Subcutaneous adipose tissue (tissue), 4 donors: Measurements from ENCODE around the gene NFIC. TPM values are rescaled to one million over a fixed set of nuclear protein-coding genes. Genes with fewer than 3 reads are reported as not detected.

Experiments used
- total RNA-seq, 4 donors: library from RNA; depleted of rRNA; stranded (reverse); fragments of >200 nt; gene quantifications; one replicate each; pipeline ENCODE4 v1.1.0, GENCODE V29; 2016
- TF ChIP-seq, protein P1 (sequence below): fragments of 450-650 bp; IDR thresholded peaks from one replicate; pipeline ENCODE4 v1.5.1; 2016; ENCODE audit warnings: low read depth, mild to moderate bottlenecking, control low read depth, antibody characterized with exemption, moderate library complexity

The NFIC gene
- total RNA-seq, 4 donors from 2014 or later: 45.2 to 191 (median 76.8) TPM

DNA sequence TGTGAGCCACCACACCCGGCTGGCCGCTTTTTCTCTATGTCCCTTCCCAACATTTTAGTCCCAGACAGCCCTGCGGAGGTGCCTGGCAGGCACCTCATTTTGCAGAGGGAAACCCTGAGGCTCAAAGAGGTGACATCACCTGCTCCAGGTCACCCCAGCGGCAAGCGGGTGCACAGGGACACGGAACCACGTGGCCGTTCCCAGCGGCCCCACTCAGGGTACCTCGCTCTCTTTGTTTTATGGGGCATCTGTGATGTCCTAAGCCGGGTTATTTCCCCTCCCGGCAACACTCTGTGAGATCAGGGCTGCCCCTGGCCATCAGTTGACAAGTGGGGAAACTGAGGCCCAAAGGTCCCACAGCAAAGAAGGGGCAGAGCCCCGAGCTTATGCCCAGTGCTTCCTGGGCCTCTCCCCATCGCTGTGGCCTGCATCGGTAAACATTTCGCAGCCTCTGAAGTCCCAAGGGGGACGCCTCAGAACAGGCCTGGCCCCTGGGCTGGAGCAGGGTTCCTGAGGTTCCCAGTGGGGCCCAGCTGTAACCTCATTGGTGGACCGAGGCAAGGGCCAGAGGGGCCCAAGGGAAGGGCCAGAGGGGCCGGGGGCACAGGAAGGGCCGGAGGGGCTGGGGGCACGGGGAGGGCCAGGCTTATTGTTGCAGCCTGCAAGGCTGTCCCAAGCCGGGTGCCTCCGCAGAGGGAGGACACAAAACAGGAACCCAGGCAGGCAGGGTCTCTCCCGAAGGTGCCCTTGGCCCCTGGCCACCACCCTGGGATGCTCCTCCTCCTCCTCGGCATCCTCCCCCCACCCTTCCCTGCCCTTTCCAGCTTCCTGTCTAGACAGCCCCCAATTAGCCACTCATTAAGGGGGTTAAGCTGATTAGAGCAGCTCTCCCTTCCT, 75.0 kb downstream of the NFIC start:
- TF ChIP-seq, protein P1, sequence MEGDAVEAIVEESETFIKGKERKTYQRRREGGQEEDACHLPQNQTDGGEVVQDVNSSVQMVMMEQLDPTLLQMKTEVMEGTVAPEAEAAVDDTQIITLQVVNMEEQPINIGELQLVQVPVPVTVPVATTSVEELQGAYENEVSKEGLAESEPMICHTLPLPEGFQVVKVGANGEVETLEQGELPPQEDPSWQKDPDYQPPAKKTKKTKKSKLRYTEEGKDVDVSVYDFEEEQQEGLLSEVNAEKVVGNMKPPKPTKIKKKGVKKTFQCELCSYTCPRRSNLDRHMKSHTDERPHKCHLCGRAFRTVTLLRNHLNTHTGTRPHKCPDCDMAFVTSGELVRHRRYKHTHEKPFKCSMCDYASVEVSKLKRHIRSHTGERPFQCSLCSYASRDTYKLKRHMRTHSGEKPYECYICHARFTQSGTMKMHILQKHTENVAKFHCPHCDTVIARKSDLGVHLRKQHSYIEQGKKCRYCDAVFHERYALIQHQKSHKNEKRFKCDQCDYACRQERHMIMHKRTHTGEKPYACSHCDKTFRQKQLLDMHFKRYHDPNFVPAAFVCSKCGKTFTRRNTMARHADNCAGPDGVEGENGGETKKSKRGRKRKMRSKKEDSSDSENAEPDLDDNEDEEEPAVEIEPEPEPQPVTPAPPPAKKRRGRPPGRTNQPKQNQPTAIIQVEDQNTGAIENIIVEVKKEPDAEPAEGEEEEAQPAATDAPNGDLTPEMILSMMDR: no peak

DNA sequence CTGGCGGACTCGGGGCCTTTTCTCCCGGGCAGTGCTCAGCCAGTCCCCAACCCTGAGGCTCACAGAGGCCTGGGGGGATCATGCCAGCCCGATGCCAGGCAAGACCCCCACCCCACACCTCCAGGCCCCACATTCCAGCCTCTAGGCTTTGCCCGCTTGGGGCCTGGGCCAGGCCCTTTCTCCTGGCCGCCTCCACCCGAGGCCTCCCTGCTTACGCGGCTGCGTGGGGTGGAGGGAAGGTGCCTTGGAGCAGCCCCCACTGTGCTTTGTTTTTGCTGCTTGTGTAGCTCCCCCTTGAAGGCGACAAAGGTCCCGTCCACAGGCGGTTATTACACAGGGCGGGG, 75.6 kb downstream of the NFIC start:
- TF ChIP-seq, protein P1: no peak

DNA sequence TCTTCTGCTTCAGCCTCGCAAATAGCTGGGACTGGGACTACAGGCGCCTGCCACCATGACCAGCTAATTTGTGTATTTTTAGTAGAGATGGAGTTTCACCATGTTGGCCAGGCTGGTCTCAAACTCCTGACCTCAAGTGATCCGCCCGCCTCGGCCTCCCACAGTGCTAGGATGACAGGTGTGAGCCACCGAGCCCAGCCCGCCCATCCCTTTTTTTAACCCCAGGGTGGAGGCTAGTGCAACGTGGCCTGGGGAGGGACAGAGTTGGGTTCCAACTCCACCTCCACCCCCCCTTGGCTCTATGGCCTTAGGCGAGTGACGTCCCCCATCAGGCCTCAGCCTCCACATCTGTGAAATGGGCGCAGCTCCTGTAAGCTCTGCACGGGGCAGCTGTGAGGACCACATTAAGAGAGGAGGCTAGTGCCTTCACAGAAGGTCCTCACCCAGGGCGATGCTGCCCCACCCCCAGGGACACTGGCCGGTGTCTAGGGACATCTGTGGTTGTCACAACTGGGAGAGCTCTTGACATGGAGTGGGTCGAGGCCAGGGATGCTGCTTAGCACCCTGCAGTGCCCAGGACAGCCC, 76.2 kb downstream of the NFIC start:
- TF ChIP-seq, protein P1: no peak

DNA sequence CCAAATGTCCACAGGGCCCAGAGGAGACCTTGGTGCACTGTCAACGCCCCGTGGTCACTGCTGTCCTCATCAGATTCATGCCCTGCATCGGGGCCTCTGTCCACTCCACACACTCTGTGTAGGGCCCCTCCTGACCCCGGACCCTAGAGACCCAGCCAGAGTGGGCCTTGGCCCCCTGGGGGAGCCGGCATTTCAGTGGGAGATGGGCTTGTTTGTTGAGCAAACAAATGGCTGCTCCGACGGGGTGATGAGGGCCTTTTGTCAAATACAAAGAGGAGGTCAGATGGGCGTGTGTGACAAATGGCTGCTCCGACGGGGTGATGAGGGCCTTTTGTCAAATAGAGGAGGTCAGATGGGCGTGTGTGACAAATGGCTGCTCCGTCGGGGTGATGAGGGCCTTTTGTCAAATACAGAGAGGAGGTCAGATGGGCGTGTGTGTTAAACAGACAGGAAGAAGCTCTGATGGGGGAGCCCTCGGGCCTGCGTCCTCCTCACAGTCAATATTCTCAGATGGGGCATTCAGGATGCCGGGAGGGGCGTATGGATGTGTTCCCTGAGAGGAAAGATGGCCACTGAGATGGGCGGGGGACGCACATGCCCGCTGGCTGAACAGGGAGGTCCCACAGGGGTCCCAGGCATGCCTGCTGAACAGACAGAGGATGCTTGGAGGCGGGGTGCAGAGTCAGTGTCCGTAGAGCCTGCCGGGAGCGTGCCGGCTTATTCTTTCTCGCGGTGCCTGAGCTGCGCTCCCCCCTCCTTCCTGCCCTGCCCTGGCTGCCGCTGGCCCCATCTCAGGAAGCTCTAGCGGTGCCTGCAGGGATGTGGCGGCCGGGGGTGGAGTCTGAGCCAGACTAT, 77.7 kb downstream of the NFIC start:
- TF ChIP-seq, protein P1: no peak

DNA sequence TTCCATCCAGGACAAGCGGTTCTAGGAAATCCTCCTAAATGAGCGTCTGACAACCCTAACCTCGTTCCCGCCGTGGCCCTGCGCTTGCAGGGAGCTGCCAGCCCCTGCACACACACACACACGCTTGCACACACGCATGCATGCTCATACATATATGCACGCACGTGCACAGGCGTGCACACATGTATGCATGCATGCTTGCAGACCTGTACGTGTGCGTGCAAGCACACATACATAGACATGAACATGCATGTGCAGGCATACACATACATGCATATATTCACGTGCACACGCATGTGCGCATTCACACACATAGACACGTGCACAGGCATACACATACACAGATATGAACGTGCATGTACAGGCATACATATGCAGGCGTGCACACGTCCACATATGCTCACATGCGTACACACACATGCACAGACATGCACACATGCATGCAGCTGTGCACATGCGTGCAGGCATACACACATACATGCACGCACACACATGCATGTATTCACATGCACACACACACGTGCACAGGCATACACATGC, 78.4 kb downstream of the NFIC start:
- TF ChIP-seq, protein P1: no peak

DNA sequence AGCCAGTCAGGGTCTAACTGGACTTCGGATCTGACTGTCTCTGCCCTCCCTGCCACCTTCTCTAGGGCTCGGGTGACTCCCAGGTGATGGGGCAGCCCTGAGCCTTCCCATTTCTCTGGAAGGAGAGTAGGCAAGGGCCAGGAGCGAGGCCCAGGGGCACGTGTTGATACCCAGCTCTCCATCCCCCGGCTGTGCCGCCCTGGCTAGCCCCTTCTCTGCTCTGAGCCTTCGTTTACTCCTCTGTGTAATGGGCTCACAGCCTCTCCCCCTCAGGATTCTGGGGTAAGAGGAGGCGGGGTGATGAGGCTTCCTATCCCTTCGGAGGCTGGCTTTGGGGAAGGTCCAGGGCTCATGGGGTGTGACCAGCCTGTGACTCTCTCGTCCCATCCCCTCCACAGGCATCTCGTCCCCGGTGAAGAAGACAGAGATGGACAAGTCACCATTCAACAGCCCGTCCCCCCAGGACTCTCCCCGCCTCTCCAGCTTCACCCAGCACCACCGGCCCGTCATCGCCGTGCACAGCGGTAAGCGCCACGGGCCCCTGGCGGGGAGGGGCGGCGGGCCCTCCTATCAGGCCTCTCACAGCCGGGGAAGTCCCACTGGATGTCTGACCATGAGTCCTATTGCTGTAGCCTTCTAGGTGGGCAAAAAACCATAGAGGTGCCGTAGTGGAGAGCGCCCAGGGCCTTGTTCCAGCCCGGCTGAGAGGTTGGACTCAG, 82.4 kb downstream of the NFIC start:
- TF ChIP-seq, protein P1: no peak
